ENCODE measurements around the gene BRPF3.

Gene BRPF3

GRCh38 chr6:36227379-36228228 is 31.1 kb downstream of the BRPF3 start:
- TF ChIP-seq CTCF (conservative IDR thresholded peaks at IDR 0.05; ENCODE audit: low read depth, low read length), result no peak
- DNase-seq (ENCODE audit: low read depth), result no peak
- no peak overlapping the region for H3K4me3 ChIP-seq (ENCODE audit: low read length)

- TF ChIP-seq CTCF (conservative IDR thresholded peaks at IDR 0.05; ENCODE audit: low read depth, low read length), result no peak
- H3K4me3 ChIP-seq (ENCODE audit: low read length), result no peak overlapping the region
- no peak for DNase-seq (ENCODE audit: low read depth)
These were observed 32.7 kb downstream of the BRPF3 start for GRCh38 chr6:36229223-36229622.

- no peak for TF ChIP-seq CTCF (conservative IDR thresholded peaks at IDR 0.05; ENCODE audit: low read depth, low read length)
- no peak overlapping the region for H3K4me3 ChIP-seq (ENCODE audit: low read length)
- DNase-seq (ENCODE audit: low read depth), result no peak
These were observed 33.8 kb downstream of the BRPF3 start for GRCh38 chr6:36230371-36230770.

DNA sequence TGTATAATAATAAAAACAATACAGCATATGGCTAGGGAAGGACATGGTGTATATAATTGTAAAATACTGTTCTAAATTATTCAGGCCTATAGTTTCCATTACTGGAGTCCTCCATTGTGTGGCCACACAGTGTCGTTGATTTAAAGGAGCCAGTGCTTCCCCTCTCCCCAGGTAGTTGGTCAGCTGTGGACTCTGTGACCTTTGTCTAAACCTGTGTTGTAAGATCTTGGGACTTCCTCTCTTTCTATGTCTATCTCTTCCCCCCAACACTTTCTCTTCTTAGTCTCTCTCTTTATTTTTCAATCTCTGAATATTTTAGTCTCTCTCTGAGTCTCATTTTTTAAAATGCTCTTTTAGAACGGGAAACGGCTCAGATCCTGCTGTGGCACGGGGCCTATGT is 35.6 kb downstream of the BRPF3 start:
- no peak for TF ChIP-seq CTCF (conservative IDR thresholded peaks at IDR 0.05; ENCODE audit: low read depth, low read length)
- H3K4me3 ChIP-seq (ENCODE audit: low read length), result no peak overlapping the region
- no peak for DNase-seq (ENCODE audit: low read depth)

- no peak for TF ChIP-seq CTCF (conservative IDR thresholded peaks at IDR 0.05; ENCODE audit: low read depth, low read length)
- no peak for DNase-seq (ENCODE audit: low read depth)
- no peak overlapping the region for H3K4me3 ChIP-seq (ENCODE audit: low read length)
These were observed 38.8 kb downstream of the BRPF3 start for GRCh38 chr6:36235309-36235708.

DNA sequence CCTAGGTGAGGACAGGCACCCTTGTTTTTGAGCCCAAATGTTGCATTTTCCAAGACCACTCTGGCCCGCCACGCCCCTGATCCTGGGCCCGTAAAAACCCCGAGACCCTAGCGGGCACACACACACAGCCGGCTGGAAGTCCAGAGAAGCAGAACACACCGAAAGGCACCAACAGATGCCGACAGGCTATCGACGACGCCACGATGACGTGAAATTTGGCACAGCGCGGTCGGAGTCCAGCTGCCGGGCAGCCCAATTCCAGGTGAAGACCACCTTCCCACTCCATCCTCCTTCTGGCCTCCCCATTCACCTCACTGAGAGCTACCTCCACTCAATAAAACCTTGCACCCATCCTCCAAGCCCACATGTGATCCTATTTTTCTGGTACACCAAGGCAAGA is 39.3 kb downstream of the BRPF3 start:
- no peak overlapping the region for H3K4me3 ChIP-seq (ENCODE audit: low read length)
- DNase-seq (ENCODE audit: low read depth), result no peak
- no peak for TF ChIP-seq CTCF (conservative IDR thresholded peaks at IDR 0.05; ENCODE audit: low read depth, low read length)

DNA sequence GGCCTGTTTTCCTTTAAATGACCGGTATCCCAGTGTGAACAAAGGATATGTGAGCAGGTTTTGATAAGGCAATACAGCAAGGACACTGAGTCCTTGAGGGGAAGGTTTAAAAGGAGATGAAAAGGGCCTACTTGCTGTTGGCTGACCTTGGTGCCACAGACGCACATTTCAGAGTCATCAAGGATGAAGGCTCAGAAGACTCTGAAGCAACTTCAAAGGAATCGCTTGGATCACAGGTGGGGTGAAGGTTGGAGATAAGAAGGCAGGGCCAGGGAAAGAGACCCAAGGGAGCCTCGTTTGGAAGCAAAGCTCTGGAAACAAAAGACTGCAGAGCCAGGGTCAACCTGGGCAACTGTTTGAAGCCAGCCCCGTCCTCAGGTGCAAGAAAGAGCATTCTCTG is 43.2 kb downstream of the BRPF3 start:
- H3K4me3 ChIP-seq (ENCODE audit: low read length), result no peak overlapping the region
- no peak for DNase-seq (ENCODE audit: low read depth)
- no peak for TF ChIP-seq CTCF (conservative IDR thresholded peaks at IDR 0.05; ENCODE audit: low read depth, low read length)
